Vagina (tissue), 2 donors: ENCODE data around the gene GSTP1. TPM values are rescaled to one million over a fixed set of nuclear protein-coding genes. Genes with fewer than 3 reads are reported as not detected.
A peak's percentile ranks its signal among the peaks of the same experiment; 100 is the strongest.

ENCODE experiments used
- DNase-seq, 2 donors: peaks; one replicate each; pipeline ENCODE4 v3.0.0-alpha.2; 2017; ENCODE audit errors: extremely low spot score in 2 of 2
- H3K27ac ChIP-seq: fragments of 200-600 bp; sonication (generic); one replicate; pipeline ENCODE4 v1.5.1; 2019
- H3K27me3 ChIP-seq: fragments of 200-600 bp; sonication (generic); one replicate; pipeline ENCODE4 v1.5.1; 2019
- H3K36me3 ChIP-seq, 2 donors: fragments of 200-600 bp; sonication (generic); one replicate each; pipeline ENCODE4 v1.5.1; 2017 to 2019
- H3K4me1 ChIP-seq: fragments of 200-600 bp; sonication (generic); one replicate; pipeline ENCODE4 v1.5.1; 2019
- H3K4me3 ChIP-seq, 2 donors: fragments of 200-600 bp; sonication (generic); 1 replicate in 1 of 2; 2 replicates in 1 of 2; pipeline ENCODE4 v1.5.1; 2016 to 2019
- H3K9me3 ChIP-seq: fragments of 200-600 bp; sonication (generic); one replicate; pipeline ENCODE4 v1.5.1; 2019
- CTCF ChIP-seq, 3 experiments: fragments of 450-650 bp in 2 of 3; fragments of 200-600 bp in 1 of 3; sonication (generic) in 1 of 3; IDR thresholded peaks; one replicate each; pipeline ENCODE4 v1.5.1; 2017 to 2019; ENCODE audit warnings: antibody characterized with exemption in 3 of 3, mild to moderate bottlenecking in 2 of 3, moderate library complexity in 2 of 3
- POLR2A ChIP-seq, 2 donors: fragments of 450-650 bp; IDR thresholded peaks; one replicate each; pipeline ENCODE4 v1.6.1; 2017; ENCODE audit warnings: antibody characterized with exemption in 2 of 2, mild to moderate bottlenecking in 2 of 2, moderate library complexity in 2 of 2
- POLR2AphosphoS5 ChIP-seq, 2 donors: sonication (generic); formaldehyde crosslinking; IDR thresholded peaks; one replicate each; pipeline ENCODE4 v1.9.0; 2017; ENCODE audit warnings: antibody characterized with exemption in 2 of 2, mild to moderate bottlenecking in 2 of 2, low read depth in 1 of 2; ENCODE audit not compliant: insufficient read depth in 1 of 2
- intact Hi-C: fragments of 100-400 bp; cut with DNase I; formaldehyde crosslinking; loops from one replicate; pipeline ENCODE4 v1.15.1; 2023
- total RNA-seq: library from RNA; depleted of rRNA; stranded (reverse); fragments of >200 nt; gene quantifications from one replicate; pipeline ENCODE4 v1.2.3, GENCODE V29; 2016

GSTP1 gene
- total RNA-seq, 1 donor from 2014 or later: 2,739 TPM

- no peak for TF ChIP-seq POLR2A (IDR thresholded peaks at IDR 0.05)
- TF ChIP-seq POLR2AphosphoS5 (IDR thresholded peaks at IDR 0.05; ENCODE audit: insufficient read depth in 1 of 2, low read depth in 1 of 2): no peak
- no peak for TF ChIP-seq CTCF (IDR thresholded peaks at IDR 0.05)
- Histone ChIP-seq H3K9me3 (no peaks in the 10 kb centered on the region), H3K36me3 (peaks cover 0 to 21% of the 10 kb centered on the region in 2 donors), H3K4me3 (peak overlapping the region; percentile 76 to 94), H3K27ac (peak overlapping the region; percentile 71), H3K4me1 (peaks cover 22% of the 10 kb centered on the region), H3K27me3 (no peaks in the 10 kb centered on the region)
- intact Hi-C loops: no loop called here
- DNase-seq: no peak
These were observed 22.5 kb downstream of the GSTP1 start for GRCh38 chr11:67606093-67606491.

GRCh38 chr11:67606492-67607295, 23.1 kb downstream of the GSTP1 start, which contains the start of gene NDUFV1:
NDUFV1 (plus strand) TSS chr11:67606936; CDS start chr11:67607005, 69 bp downstream.
- intact Hi-C loops: no loop called here
- DNase-seq: no peak

GRCh38 chr11:67607507-67607906, 23.9 kb downstream of the GSTP1 start:
- Histone ChIP-seq H3K4me3 (peak overlapping the region; percentile 76 to 94), H3K4me1 (peaks cover 22% of the 10 kb centered on the region), H3K27ac (peak overlapping the region; percentile 71), H3K9me3 (no peaks in the 10 kb centered on the region), H3K36me3 (peaks cover 0 to 36% of the 10 kb centered on the region in 2 donors), H3K27me3 (no peaks in the 10 kb centered on the region)
- DNase-seq: no peak
- intact Hi-C loops: no loop called here
- no peak for TF ChIP-seq POLR2AphosphoS5 (IDR thresholded peaks at IDR 0.05; ENCODE audit: insufficient read depth in 1 of 2, low read depth in 1 of 2)
- no peak for TF ChIP-seq POLR2A (IDR thresholded peaks at IDR 0.05)
- no peak for TF ChIP-seq CTCF (IDR thresholded peaks at IDR 0.05)

More at GRCh38 chr11:67606492-67607295, 23.1 kb downstream of the GSTP1 start, which contains the start of gene NDUFV1:
- H3K36me3 ChIP-seq: peaks cover 0 to 28% of the 10 kb centered on the region in 2 donors
- TF ChIP-seq POLR2AphosphoS5 (IDR thresholded peaks at IDR 0.05; ENCODE audit: insufficient read depth in 1 of 2, low read depth in 1 of 2) (peak; percentile 90 to 97), POLR2A (IDR thresholded peaks at IDR 0.05) (peak in 1 of 2 donors; percentile 12), CTCF (IDR thresholded peaks at IDR 0.05) (peak; percentile 65 to 84 (median 67))
- H3K4me1 ChIP-seq: peaks cover 22% of the 10 kb centered on the region
- peak within 1 kb of the TSS; percentile 71 for H3K27ac ChIP-seq
- peak within 1 kb of the TSS; percentile 76 to 94 for H3K4me3 ChIP-seq
- no peaks in the 10 kb centered on the region for H3K9me3 ChIP-seq
- no peaks in the 10 kb centered on the region for H3K27me3 ChIP-seq

GRCh38 chr11:67608486-67608885, 24.9 kb downstream of the GSTP1 start:
- intact Hi-C loops: no loop called here
- H3K27ac ChIP-seq: no peak overlapping the region
- peaks cover 0 to 37% of the 10 kb centered on the region in 2 donors for H3K36me3 ChIP-seq
- TF ChIP-seq POLR2A (IDR thresholded peaks at IDR 0.05) (no peak), CTCF (IDR thresholded peaks at IDR 0.05) (no peak), POLR2AphosphoS5 (IDR thresholded peaks at IDR 0.05; ENCODE audit: insufficient read depth in 1 of 2, low read depth in 1 of 2) (no peak)
- H3K4me3 ChIP-seq: no peak overlapping the region
- peaks cover 24% of the 10 kb centered on the region for H3K4me1 ChIP-seq
- H3K27me3 ChIP-seq: no peaks in the 10 kb centered on the region
- no peaks in the 10 kb centered on the region for H3K9me3 ChIP-seq
- DNase-seq: no peak

GRCh38 chr11:67609316-67609715, 25.7 kb downstream of the GSTP1 start:
- TF ChIP-seq POLR2AphosphoS5 (IDR thresholded peaks at IDR 0.05; ENCODE audit: insufficient read depth in 1 of 2, low read depth in 1 of 2): no peak
- no peak for TF ChIP-seq POLR2A (IDR thresholded peaks at IDR 0.05)
- TF ChIP-seq CTCF (IDR thresholded peaks at IDR 0.05): no peak
- no peak overlapping the region for H3K27ac ChIP-seq
- peaks cover 32% of the 10 kb centered on the region for H3K4me1 ChIP-seq
- no peak for DNase-seq
- no peak overlapping the region for H3K4me3 ChIP-seq
- intact Hi-C loops: no loop called here
- no peaks in the 10 kb centered on the region for H3K27me3 ChIP-seq
- no peaks in the 10 kb centered on the region for H3K9me3 ChIP-seq
- peaks cover 0 to 37% of the 10 kb centered on the region in 2 donors for H3K36me3 ChIP-seq
